Measurements from ENCODE around the gene MYO10.

DNA sequence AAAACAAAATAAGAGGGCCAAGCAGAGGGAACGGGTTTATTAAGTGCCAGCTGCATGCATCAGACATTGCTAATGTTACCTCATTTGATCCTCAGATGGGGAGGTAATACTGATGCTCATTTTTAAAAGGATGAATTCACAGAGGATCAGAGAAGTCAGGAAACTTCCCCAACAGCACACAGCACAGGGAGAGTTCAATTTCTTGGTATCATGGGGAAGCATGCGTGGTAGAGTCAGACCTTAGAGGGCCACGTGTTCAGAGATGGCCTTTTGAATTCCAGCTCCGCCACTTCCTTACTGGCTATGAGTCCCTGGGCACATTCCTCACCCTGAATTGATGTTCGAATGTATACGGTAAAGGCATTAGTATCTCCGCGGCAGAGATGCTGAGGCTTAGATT lies 108.3 kb downstream of the MYO10 start:
- TF ChIP-seq USF2 (IDR thresholded peaks at IDR 0.05; ENCODE audit: low read length) (no peak), EZH2 (IDR thresholded peaks at IDR 0.05; ENCODE audit: low read depth, low read length, severe bottlenecking) (no peak), SP1 (IDR thresholded peaks at IDR 0.05; ENCODE audit: low read depth, low read length) (no peak), KDM5A (IDR thresholded peaks at IDR 0.05; ENCODE audit: low read length) (no peak), POLR2AphosphoS5 (IDR thresholded peaks at IDR 0.05; ENCODE audit: low read depth, low read length) (no peak), POLR2A (IDR thresholded peaks at IDR 0.05; ENCODE audit: control extremely low read depth in 1 of 2, low read depth in 2 of 2, low read length in 2 of 2) (no peak), CTCF (IDR thresholded peaks at IDR 0.05; ENCODE audit: control extremely low read depth in 1 of 3, insufficient read depth in 1 of 3, low read depth in 1 of 3, low read length in 3 of 3) (no peak), BRCA1 (IDR thresholded peaks at IDR 0.05; ENCODE audit: low read depth, low read length) (no peak), JUN (IDR thresholded peaks at IDR 0.05; ENCODE audit: low read depth, low read length) (no peak), RFX5 (IDR thresholded peaks at IDR 0.05; ENCODE audit: borderline replicate concordance, low read depth, low read length) (no peak)
- TF ChIP-seq, protein P1, sequence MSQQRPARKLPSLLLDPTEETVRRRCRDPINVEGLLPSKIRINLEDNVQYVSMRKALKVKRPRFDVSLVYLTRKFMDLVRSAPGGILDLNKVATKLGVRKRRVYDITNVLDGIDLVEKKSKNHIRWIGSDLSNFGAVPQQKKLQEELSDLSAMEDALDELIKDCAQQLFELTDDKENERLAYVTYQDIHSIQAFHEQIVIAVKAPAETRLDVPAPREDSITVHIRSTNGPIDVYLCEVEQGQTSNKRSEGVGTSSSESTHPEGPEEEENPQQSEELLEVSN (IDR thresholded peaks at IDR 0.05), result no peak
